Measurements from ENCODE around the gene LIMCH1. TPM values are rescaled to one million over a fixed set of nuclear protein-coding genes. Genes with fewer than 3 reads are reported as not detected.

LIMCH1 gene
- total and polyA plus RNA-seq, 7 donors, result 14.2 to 279 (median 169) TPM

GRCh38 chr4:41679991-41680390, 142.0 kb downstream of the LIMCH1 start:
- H3K9me3 ChIP-seq, result no peaks in the 10 kb centered on the region
- TF ChIP-seq CTCF (IDR thresholded peaks at IDR 0.05), result no peak
- no peak overlapping the region for H3K27ac ChIP-seq
- DNase-seq (no peak), ATAC-seq (no peak)
- intact Hi-C loops (cut with DNase I), result loop anchor here in 1 of 2 donors (10.0 kb wide), 1 partner anchor 845 kb away; no protein-coding TSS in a partner anchor
- H3K4me1 ChIP-seq, result no peaks in the 10 kb centered on the region
- 85 to 87% (median 86%) methylated on average over 4 of the region's 4 CpGs for WGBS, 3 donors
- no peak overlapping the region for H3K4me3 ChIP-seq
- H3K36me3 ChIP-seq (ENCODE audit: insufficient read depth in 1 of 2, low read depth in 1 of 2), result peaks cover 4 to 92% of the 10 kb centered on the region in 2 donors
- no peaks in the 10 kb centered on the region for H3K27me3 ChIP-seq (ENCODE audit: insufficient read depth in 3 of 3, low read length in 2 of 3)

DNA sequence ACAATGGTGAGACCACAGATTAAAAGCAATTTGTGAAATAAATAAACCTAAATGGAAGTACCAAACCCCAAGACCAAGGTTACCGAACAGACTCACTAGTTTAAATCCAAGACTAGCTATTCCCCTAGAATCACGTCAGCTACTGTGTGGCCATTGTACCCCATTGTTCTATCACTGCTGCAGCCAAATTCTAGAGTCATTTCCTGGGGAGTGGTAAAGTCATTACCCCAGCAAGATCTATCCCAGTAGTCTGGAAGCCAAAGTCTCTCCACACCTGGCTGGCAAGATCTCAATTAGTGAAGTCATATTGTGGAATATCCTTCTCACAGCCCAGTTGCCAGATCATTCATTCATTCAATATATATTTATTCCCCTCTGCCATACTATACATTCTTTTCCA, 143.1 kb downstream of the LIMCH1 start:
- Histone ChIP-seq H3K27ac (no peak overlapping the region), H3K4me1 (no peaks in the 10 kb centered on the region), H3K9me3 (no peaks in the 10 kb centered on the region), H3K27me3 (ENCODE audit: insufficient read depth in 3 of 3, low read length in 2 of 3) (no peaks in the 10 kb centered on the region), H3K4me3 (no peak overlapping the region), H3K36me3 (ENCODE audit: insufficient read depth in 1 of 2, low read depth in 1 of 2) (peaks cover 4 to 96% of the 10 kb centered on the region in 2 donors)
- ATAC-seq (no peak), DNase-seq (no peak)
- intact Hi-C loops (cut with DNase I), result loop anchor here in 1 of 2 donors (10.0 kb wide), 1 partner anchor 844 kb away; no protein-coding TSS in a partner anchor
- no peak for TF ChIP-seq CTCF (IDR thresholded peaks at IDR 0.05)
- WGBS, 3 donors, result 76 to 78% (median 78%) methylated on average over 2 of the region's 2 CpGs

DNA sequence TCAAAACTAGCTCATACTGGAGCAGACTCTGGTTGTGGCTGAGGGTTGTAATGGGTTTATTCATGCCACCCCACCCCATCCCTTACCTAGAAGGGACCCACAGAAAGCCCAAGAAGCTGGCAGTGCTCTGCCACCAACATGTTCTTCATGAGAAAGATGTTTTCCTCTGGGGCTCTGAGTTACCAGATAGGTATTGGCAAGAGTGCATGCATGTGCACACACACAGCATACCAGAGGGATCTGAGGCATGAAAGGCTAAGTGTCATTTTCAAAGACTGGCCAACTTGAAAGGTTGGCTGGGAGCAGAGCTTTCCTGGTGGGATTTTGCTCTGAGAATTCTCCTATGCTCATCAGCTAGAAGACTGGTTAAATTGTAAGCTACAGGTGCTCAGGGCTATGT, 145.4 kb downstream of the LIMCH1 start:
- no peak for ATAC-seq
- Histone ChIP-seq H3K9me3 (no peaks in the 10 kb centered on the region), H3K4me3 (no peak overlapping the region), H3K27me3 (ENCODE audit: insufficient read depth in 3 of 3, low read length in 2 of 3) (no peaks in the 10 kb centered on the region), H3K4me1 (no peaks in the 10 kb centered on the region), H3K36me3 (ENCODE audit: insufficient read depth in 1 of 2, low read depth in 1 of 2) (peaks cover 4 to 100% of the 10 kb centered on the region in 2 donors), H3K27ac (no peak overlapping the region)
- no peak for DNase-seq
- TF ChIP-seq CTCF (IDR thresholded peaks at IDR 0.05), result no peak
- intact Hi-C loops (cut with DNase I), result loop anchor here in 1 of 2 donors (10.0 kb wide), 1 partner anchor 841 kb away; no protein-coding TSS in a partner anchor

DNA sequence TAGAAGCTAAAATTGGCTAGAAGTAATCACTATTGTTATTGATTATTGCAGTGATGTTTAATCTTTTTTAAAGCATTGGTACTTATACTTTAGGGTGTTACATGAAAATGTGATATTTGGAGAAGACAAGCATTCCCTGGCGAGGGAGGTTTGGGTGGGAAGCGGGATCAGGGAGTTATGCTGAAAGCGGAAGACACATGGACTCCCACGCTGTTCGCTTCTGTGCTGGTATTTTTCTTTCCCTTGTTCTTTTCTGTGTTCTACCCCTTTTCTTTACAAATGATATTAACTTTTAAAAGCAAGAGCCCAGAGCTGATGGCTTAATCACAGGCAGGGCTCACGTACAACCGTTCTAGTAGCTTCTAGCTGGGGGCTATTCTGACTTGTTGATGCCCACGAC, 148.9 kb downstream of the LIMCH1 start:
- WGBS, 3 donors, result 85 to 97% (median 90%) methylated on average over 8 of the region's 8 CpGs
- Histone ChIP-seq H3K4me3 (no peak overlapping the region), H3K27ac (no peak overlapping the region), H3K4me1 (no peaks in the 10 kb centered on the region), H3K9me3 (no peaks in the 10 kb centered on the region), H3K36me3 (ENCODE audit: insufficient read depth in 1 of 2, low read depth in 1 of 2) (peaks cover 15 to 100% of the 10 kb centered on the region in 2 donors), H3K27me3 (ENCODE audit: insufficient read depth in 3 of 3, low read length in 2 of 3) (no peaks in the 10 kb centered on the region)
- ATAC-seq, result no peak
- intact Hi-C loops (cut with DNase I), result loop anchor here in 1 of 2 donors (10.0 kb wide), 1 partner anchor 838 kb away; no protein-coding TSS in a partner anchor
- no peak for TF ChIP-seq CTCF (IDR thresholded peaks at IDR 0.05)
- no peak for DNase-seq

GRCh38 chr4:41687971-41688370, 150.0 kb downstream of the LIMCH1 start:
- Histone ChIP-seq H3K36me3 (ENCODE audit: insufficient read depth in 1 of 2, low read depth in 1 of 2) (peaks cover 14 to 100% of the 10 kb centered on the region in 2 donors), H3K27ac (no peak overlapping the region), H3K4me1 (no peaks in the 10 kb centered on the region), H3K4me3 (no peak overlapping the region), H3K27me3 (ENCODE audit: insufficient read depth in 3 of 3, low read length in 2 of 3) (no peaks in the 10 kb centered on the region), H3K9me3 (no peaks in the 10 kb centered on the region)
- DNase-seq, result no peak
- WGBS, 3 donors, result 88 to 90% (median 89%) methylated on average over 5 of the region's 5 CpGs
- no peak for ATAC-seq
- intact Hi-C loops (cut with DNase I), result loop anchor here in 1 of 2 donors (10.0 kb wide), 1 partner anchor 837 kb away; no protein-coding TSS in a partner anchor
- TF ChIP-seq CTCF (IDR thresholded peaks at IDR 0.05), result no peak

All from psoas muscle (tissue), 8 donors.